ENCODE measurements around the gene CYP26C1.

Gene CYP26C1

GRCh38 chr10:93064874-93065660 lies 4.5 kb downstream of the CYP26C1 start:
- DNase-seq: no peak

DNA sequence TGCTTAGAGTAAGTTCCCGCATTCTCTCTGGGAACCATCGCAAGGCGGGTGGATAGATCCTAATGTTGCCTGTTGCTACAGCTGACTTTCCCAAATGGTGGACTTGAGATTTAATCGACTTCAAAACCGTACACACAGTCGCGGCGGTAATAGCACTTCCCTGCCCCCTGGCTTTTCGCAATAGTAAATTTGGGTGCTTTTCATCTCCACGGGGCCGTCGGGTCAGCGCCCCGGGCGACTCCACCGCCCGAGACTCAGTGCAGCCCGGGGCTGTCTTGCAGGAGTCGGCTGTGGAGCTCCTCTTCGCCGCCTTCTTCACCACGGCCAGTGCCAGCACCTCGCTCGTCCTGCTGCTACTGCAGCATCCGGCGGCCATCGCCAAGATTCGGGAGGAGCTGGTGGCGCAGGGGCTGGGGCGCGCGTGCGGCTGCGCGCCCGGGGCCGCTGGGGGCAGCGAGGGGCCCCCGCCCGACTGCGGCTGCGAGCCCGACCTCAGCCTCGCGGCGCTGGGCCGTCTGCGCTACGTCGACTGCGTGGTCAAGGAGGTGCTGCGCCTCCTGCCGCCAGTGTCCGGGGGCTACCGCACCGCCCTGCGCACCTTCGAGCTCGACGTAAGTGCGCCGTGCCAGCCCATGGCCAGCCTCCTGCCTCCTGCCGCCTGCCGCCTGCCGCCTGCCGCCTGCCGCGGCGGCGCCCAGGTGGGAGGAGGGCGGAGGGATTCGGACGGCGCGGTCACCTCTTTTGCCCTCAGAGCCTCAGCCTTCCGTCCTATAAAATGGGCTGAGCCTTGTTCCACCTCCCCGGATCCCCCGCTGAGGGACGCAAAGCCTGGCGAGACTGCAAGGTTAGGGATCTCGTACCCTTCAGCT lies 5.3 kb downstream of the CYP26C1 start:
- DNase-seq: no peak

DNA sequence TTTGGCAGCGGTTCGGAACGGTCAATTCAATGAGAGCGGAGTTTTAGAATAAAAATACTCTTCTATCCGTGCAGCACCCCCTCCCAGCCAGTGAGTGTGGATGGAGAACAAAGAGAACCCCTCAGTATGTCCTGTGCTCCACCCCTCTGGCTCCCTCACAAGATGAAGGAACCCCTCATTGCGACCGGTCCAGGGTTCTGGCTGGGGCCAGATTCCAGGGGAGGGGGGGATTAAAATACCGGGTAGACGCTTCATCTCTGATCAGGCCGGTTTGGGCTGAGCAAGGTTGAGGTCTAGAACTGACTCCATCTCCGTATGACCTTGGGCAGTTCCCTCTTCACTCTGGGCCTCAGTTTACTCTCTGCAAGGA lies 5.9 kb downstream of the CYP26C1 start:
- DNase-seq: no peak

DNA sequence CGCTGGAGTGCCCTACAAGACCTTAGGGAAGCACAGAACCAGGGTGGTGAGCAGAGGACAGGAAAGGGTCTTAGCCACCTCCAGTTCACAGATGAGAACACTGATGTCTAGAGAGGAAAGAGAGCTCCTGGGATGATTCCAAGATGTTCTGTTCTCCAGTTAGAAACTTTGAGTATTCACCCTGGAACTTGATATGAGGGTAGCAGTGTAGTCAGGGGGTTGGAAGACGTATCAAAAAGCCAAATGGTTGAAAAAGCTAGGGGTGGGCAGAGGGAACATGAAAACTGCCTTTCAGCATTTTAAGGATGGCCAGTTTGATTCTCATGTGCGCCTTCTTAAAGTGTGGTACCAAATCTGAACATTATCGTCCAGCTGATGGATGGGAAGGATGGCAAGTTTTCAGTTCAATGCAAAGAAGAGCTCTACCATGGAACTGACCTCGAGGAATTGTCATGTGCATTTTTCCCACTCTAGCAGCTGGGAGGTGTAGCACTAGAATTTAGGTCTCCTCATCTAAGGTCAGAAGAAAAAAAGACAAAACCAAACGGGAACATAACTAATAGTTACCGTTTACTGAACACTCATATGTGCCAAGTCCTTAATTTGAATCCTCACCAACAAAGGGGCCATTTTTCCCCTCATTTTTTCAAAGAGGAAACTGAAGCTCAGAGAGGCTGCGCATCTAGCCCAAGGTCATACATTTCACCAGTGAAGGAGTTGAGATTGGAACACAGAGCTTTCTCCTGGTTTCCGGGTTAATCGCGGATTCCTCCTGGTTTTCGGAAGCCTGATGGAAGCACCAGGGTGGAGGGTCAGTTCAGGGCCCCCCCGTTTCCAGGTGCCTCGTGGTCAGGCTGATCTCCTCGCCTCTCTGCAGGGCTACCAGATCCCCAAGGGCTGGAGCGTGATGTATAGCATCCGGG lies 7.1 kb downstream of the CYP26C1 start:
- no peak for DNase-seq

DNA sequence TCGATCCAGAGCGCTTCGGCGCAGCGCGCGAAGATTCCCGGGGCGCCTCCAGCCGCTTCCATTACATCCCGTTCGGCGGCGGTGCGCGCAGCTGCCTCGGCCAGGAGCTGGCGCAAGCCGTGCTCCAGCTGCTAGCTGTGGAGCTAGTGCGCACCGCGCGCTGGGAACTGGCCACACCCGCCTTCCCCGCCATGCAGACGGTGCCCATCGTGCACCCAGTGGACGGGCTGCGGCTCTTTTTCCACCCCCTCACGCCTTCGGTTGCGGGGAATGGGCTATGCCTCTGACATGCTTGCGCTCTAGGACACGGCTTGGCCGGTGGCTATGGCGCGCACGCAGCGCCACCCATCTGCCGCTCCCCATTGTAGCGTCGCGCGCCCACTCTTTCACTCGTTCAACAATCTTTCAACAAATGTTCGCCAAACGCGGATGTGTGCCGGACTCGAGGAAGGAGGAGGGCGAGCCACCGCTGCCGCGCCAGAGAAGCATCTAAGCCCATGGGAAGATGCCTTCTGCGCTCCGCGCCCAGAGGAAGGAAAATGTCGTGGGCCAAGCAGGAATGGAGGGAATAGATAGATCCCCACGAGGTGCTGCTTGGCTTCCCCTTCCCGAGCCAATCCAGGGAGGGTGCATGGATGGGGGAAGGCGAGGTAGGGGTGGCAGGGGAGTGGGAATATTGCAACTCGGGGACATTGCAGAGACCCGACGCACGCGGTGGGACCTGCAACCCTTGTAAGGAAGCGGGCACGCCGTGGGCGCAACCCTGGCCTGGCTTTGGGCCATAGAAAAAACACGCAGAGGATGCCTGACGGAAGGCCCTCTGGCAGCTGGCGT lies 8.0 kb downstream of the CYP26C1 start:
- DNase-seq: no peak

DNA sequence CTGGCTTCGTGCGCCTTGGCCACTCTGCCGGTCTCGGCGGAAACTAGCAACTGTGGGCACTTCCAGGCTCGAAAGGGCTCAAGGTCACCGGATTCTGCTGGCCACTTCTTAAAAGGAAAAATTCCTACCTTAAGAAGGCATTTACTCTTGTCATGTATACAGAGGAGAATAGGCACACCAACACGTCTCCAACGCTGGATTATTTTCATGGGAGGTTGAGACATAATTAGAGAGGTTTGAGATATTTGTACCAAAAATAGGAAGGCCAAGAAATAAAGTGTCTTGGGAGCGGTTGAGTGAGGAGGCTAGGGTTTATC lies 8.6 kb downstream of the CYP26C1 start:
- no peak for DNase-seq

DNA sequence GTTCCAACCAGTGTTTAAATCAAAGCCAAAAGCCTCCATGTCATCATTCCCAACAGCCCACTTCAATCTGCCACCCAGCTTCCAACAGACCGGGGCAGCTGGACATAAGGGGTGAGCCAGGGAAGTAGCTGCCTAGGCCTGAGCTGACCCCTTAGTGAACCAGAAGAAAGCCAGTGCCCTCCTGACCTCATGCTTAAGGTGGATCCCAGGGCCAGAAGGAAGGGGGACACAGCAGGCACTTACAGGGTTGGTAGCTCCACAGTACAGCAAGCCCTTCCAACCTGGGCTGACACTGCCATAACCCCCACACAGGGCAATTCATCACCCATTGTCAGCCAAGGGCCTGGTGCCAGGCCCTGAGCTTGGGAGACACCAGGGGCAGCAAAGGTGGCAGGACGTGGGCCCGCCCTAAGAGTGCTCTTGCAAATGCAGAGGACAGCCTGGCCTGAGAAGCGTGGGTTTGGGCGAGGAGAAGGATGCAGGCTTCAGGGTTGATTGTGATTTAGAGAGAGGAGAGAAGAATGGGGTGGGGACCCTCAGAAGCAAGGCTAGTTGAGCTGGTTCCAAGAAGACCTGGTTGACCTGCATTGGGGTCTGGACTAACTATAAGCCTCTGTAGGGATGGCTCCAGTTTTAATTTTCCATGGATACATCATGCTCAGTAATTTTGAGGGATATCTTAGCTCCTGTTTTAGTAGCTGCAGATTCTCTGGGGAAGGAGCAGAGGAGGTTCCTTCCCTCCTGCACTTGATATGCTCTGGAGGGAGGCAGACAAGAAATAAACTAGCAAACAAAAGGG lies 10.0 kb downstream of the CYP26C1 start:
- DNase-seq: no peak

DNA sequence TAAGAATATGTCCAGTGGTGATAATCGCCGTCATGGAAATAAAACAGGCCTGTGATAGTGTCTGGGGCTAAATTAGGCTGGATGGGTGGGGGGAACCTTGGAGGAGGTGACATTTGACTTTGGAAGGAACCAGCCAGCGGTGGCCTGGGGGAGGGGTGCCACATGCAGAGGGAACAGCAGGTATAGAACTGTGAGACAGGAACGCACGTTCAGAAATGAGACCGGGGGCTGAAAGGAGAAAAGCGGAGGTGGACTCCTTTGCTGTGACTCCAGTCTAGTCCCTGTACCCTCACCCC lies 10.5 kb downstream of the CYP26C1 start:
- DNase-seq: no peak

- DNase-seq: no peak
Observed at GRCh38 chr10:93071674-93072224, 11.2 kb downstream of the CYP26C1 start.

DNA sequence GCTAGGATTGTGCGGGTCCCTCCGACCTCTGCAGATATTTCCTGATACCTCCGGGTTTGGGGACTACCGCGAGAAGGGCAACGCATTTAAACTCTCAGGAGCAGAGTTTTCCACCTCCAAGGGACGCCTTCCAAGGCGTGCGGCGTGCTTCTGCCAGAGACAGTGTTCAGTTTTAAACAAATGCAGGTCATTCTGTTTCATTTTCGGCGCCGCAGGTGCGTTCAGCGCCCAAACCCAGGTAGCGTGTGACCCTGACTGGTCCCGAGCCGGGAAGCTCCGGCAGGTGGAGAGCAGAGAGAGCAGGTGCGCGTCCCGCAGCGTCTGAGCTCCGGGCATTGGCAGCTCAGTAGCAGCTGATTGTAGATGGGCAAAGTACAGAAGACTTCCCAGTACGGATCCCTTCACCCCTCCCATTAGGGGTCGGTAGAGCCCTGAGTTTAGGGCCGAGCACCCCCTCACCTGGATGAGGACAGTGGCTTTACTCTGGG lies 11.7 kb downstream of the CYP26C1 start:
- DNase-seq: no peak

DNA sequence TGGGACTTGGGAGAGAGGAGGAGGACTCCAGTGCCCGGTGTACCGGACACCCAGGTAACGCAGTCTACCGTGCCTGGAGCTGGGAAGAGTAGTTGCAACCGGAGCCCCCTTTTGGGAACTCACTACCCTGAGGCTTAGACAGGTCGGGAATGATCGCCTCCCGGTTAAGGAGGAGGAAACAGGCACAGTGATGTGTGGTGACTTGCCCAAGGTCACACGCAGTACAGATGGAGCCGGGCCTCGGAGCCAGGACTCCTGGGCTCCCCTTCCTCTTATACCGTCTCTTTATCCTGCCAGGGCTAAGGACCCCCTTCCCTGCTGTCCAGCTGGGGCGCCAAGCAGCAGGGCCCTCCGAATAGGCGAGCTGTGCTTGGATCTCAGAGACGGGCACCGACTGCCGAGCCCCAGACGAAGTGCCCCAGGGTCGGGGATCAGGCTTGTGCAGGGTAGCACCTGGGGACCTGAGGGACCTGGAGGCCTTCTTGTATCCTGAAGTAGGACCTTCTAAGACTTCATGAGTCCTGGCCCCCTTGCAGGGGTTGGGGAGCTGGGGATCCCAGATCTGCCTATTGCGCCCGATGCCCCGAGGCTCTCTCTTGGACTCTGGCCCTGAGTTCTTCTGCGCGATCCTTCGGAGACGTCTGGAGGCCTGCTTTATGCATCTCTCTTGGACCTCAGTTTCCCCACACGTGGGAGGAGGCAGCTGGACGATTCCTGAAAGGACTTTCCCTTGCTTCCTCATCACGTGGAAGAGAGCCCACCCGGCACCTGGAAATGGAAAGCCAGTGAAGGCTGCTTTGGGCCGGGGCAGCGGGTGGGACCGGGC lies 12.3 kb downstream of the CYP26C1 start:
- DNase-seq: no peak

- no peak for DNase-seq
Observed at GRCh38 chr10:93073539-93074146, 13.0 kb downstream of the CYP26C1 start, which contains the start of gene CYP26A1. Gene CYP26A1, plus strand, starts transcription at chr10:93073893. Its CDS starts 42 bp downstream, at chr10:93073935.

GRCh38 chr10:93074147-93074596 lies 13.6 kb downstream of the CYP26C1 start:
- no peak for DNase-seq

DNA sequence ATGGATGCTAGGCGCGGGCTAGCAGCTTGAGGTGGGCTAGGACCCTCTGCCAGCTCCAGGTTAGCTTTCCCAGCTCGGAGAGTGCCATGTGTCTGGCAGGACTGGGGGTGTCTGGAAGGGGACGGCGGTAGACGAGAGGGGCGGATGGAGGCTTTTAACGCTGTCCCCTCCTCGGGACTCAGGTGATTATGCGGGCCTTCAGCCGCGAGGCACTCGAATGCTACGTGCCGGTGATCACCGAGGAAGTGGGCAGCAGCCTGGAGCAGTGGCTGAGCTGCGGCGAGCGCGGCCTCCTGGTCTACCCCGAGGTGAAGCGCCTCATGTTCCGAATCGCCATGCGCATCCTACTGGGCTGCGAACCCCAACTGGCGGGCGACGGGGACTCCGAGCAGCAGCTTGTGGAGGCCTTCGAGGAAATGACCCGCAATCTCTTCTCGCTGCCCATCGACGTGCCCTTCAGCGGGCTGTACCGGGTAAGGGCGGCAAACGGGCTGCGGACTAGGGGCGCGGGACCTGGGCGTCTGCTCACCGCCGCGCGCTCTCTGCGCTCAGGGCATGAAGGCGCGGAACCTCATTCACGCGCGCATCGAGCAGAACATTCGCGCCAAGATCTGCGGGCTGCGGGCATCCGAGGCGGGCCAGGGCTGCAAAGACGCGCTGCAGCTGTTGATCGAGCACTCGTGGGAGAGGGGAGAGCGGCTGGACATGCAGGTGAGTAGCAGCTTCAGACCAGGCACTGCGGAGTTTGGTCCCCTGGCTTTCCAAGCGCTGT lies 14.2 kb downstream of the CYP26C1 start:
- DNase-seq: no peak

DNA sequence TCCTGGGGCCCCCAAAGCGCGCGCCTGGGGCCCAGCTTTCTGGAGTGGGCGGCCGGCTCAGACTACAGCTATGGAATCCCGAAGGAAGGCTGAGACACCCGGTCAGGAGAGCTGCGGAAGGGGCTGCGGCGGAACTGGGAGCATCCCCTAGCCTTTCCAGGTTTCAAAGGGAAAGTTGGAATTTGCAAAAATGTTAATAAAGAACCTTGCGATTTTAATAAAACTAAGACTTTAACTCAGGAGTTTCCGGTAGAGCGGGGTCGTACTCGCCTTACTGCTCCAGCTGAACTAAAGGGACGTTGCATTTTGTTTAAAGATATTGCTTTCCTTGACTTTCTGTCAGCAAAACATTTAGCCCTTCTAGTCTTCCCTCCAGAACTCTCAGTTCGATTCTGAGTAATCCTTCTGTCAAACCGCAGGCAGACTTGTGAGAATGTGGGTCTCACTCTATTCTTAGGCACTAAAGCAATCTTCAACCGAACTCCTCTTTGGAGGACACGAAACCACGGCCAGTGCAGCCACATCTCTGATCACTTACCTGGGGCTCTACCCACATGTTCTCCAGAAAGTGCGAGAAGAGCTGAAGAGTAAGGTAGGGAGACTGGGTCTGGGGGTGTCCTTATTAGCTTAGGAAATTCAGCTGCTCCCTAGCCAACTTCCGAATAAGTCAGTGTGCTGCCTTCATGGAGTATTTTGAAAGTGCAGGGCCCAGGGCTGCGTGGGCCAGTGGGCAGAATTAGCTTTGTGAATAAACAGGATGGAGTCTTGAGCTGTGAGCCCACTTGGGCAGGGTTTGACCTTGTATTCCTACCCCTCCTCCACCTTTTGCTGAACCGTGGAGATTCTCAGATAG lies 15.0 kb downstream of the CYP26C1 start:
- DNase-seq: no peak

- DNase-seq: no peak
Observed at GRCh38 chr10:93076871-93077270, 16.3 kb downstream of the CYP26C1 start.

GRCh38 chr10:93077860-93078337 lies 17.3 kb downstream of the CYP26C1 start:
- DNase-seq: no peak
